Measurements from ENCODE around the gene CNGB1.
"Not testable (repeated sequence)": the region's sequence is repeated elsewhere in the genome, so short reads cannot be mapped to it uniquely, and the experiment has no call there.

Gene CNGB1

GRCh38 chr16:57951204-57951960, 19.5 kb downstream of the CNGB1 start:
- no peak for DNase-seq

GRCh38 chr16:57950382-57950781, 20.5 kb downstream of the CNGB1 start:
- DNase-seq, result no peak

DNA sequence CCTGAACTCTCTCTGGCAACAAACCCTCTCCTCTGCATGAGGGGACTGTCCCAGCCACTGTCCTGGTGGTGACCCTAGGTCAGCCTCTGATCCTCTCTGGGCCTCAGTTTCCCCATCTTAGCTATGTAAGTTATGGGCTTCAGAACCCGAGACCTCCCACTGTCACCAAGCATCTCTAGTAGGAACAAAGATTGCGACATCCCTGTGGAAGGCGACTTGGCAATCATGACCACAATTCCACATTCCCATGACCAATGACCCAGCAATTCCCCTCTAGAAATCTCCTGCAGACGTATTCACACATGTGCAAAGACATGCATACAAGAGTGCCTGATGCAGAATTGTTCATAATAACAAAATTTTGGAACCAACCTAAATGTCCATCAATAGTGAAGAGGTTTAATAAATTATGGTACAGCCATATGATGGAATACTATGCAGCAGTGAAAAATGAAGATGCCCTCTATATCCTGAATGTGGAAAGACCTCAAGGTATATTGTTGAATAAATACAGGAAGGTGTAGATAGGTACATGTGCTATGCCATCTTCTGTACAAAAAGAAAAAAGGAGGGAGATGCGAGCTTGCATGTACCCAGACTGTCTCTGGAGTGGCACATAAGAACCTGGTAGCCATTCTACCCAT, 21.2 kb downstream of the CNGB1 start:
- no peak for DNase-seq

GRCh38 chr16:57949013-57949412, 21.9 kb downstream of the CNGB1 start:
- no peak for DNase-seq

DNA sequence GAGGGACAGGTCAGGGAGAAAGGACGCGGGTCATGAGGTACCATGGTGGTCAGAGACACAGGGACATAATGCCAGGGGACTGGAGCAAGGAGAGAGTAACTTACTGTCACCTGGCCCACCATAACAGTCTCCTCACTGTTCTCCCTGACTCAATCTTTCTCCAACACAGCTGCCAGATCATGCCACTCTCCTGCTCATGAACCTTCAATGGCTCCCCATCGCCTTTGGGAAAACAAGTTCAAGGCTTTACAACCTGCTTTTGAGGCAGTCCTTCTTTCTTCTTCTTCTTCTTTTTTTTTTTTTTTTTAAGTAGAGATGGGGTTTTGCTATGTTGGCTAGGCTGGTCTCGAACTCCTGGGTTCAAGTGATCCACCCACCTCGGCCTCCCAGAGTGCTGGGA, 22.9 kb downstream of the CNGB1 start:
- DNase-seq, result no peak

GRCh38 chr16:57947261-57947660, 23.7 kb downstream of the CNGB1 start:
- DNase-seq, result no peak

DNA sequence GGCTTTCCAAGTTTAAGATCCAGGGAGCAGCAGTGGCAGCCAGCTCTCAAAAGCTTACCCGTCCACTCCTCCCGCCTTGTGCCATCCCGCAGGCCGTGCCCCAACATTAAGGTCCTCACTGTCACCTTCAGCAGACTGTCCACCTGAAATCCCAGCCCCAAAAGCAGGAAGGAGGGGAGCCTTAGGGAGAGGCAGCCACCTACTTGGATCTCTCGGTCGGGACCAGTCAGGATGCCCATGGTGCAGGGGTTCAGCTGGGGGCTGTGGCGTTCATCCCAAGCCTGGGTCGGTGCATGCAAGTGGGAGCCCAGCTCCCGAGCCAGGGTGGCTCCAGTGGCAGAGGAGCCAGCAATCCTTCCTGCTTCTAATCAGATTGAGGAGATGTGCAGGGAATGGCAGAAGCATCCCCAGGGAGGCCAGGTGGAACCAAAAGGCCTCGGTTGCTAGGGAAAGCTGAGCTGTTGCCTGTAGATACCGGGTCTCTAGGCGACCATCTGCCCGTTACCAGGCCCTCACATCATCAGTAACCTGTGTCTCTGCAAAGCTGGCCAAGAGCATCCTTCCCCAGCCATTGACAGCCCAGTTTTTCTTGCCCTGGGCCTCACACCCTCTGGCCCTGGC, 24.6 kb downstream of the CNGB1 start:
- DNase-seq, result no peak

GRCh38 chr16:57945740-57946138, 25.2 kb downstream of the CNGB1 start:
- DNase-seq, result no peak

- no peak for DNase-seq
These were observed 25.8 kb downstream of the CNGB1 start for GRCh38 chr16:57944970-57945739.

- not testable (repeated sequence) for DNase-seq
These were observed 27.5 kb downstream of the CNGB1 start for GRCh38 chr16:57943381-57943780.

DNA sequence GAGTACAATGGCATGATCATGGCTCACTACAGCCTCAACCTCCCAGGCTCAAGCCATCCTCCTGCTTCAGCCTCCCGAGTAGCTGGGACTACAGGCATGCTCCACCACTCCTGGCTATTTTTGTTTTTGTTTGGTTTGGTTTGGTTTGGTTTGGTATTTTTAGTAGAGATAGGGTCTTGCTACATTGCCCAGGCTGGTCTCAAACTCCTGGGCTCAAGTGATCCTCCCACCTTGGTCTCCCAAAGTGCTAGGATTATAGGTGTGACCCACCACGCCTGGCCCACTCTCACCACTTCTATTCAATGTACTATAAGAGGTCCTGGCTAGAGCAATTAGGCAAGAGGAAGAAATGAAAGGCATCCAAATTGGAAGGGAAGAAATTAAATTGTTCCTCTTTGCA, 29.0 kb downstream of the CNGB1 start:
- not testable (repeated sequence) for DNase-seq

DNA sequence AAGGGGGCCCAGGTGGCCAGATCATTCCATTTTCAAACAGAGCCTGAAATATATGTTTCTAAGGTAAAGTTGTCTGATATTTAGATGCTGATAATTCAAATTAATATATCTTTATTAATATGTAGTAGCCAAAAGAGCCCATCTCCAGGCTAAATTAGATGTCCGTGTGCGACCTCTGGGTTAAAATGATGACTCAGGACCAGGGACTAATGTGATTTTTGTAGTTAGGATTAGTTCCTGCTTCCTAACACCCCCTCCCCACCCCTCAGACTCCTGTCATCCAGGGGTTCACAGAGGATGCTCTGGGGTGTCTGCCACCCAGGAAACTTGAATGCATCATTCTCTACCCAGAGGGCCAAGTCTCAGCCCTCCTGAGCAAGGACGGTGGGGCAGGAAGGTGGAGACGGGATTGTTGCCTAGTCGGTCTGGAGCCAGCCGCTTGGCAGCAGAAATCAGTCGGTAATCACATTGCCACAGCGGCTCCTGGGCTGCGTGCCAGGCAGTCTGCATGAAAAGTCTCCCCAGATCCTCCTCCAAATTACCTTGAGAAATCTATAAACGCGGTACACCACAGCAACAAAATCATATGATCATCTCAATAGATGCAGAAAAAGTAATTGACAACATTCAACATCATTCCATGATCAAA, 29.8 kb downstream of the CNGB1 start:
- no peak for DNase-seq

DNA sequence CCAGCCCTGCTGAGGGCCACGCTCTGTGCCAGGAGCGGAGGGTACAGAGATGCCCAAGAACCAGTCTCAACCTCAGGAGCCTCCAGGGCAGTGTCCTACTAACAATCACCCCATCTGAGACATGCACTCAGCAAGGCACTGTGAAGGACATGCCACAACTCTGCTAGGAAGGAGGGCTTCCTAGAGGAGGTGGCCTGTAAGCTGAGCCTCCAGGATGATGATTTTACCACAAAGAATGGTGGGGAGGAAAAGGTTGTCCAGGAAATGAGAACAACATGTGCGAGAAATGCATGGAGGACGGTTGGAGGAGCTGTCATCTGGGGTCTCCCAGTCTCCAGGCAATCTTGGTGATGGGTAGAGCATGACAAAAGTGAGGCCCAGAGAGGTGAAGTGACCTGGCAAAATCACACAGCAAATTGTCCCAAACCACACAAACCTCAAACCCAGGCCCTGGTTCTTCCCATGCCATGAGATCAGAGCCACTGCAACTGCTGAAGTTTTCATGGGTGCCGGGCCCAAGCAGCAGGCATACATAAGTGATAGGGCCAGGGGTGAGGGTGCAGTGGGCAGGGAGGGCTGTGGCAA, 30.5 kb downstream of the CNGB1 start:
- no peak for DNase-seq

GRCh38 chr16:57939872-57940224, 31.1 kb downstream of the CNGB1 start:
- DNase-seq, result no peak

DNA sequence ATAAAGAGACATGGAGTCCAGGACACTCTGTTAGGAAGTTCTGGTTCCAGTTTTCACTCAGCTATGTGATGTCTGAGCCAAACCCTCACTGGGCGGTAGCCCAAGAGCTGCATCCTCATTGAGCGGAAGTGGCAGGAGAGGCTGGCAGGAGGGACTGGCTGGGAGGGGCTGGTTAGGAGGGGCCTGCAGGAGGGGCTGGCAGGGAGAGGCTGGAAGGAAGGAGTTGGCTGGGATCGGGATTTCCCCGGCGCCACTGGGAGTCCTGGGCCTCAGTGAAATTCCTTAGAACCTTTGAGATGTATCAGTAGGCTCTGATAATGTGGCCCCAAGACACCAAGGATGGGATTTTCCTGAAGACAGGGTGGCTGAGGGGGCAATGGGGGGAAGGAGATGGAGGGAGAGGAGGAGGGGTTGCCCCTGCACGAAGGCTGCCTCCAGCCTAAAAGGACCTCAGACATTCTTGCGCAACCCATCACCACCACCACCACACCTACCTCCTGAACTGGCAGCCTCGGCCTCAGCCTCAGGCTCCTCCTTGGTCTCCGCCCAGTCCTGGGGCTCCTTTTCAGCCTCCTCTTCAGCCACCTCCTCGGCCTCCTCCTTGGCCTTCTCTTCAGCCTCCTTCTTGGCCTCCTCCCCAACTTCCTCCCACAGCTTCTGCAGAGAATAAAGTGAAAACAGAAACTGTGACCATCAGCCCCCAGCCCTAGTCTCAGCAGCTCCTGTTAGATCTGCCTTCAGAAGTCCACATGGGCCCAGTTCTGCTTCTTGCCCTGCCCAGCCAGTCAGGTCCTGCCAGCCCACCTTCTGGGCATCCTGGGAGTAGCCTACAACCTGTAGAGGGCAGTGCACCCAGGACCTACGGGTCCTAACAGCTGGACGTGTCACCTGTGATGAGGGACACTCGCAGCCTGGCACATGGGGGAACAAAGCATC, 31.7 kb downstream of the CNGB1 start:
- DNase-seq, result no peak

- no peak for DNase-seq
These were observed 32.4 kb downstream of the CNGB1 start for GRCh38 chr16:57938484-57938883.

DNA sequence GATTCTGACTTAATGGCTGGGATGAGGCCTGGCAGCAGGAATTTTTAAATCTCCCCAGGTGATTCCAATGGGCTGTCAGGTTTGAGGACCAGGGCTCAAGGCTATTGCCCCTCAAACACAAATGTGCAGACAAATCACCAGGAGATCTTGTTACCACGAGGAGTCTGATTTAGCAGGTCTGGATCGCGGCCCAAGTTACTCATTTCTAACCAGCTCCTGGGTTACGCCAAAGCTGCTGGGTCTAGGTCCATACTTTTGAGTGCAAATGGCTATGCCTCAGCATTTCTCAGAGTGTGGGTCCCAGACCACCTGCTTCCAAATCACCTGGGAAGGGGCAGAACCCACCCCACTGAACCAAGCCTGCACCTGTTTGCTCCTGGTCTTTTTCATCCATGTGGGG, 33.1 kb downstream of the CNGB1 start:
- DNase-seq, result no peak

- DNase-seq, result no peak
These were observed 35.0 kb downstream of the CNGB1 start for GRCh38 chr16:57935904-57936303.

- no peak for DNase-seq
These were observed 40.4 kb downstream of the CNGB1 start for GRCh38 chr16:57930533-57930932.

GRCh38 chr16:57929250-57929649, 41.7 kb downstream of the CNGB1 start:
- DNase-seq, result no peak

- DNase-seq, result no peak
These were observed 44.9 kb downstream of the CNGB1 start for GRCh38 chr16:57926041-57926440.

Measured in T-helper 9 cell (primary cell).